ENCODE measurements around the gene KCNMA1.

Gene KCNMA1

GRCh38 chr10:76969366-76969948, 668.2 kb downstream of the KCNMA1 start:
- Histone ChIP-seq H3K36me3 (ENCODE audit: control insufficient read depth, insufficient read depth, low read length) (no peaks in the 10 kb centered on the region), H3K27me3 (replicated peaks; ENCODE audit: control insufficient read depth, insufficient read depth, low read length) (no peaks in the 10 kb centered on the region; the same call in 1 of the 2 replicates), H3K4me3 (replicated peaks; ENCODE audit: low read depth, low read length) (no peak overlapping the region)
- no peak for TF ChIP-seq CTCF (IDR thresholded peaks at IDR 0.05; ENCODE audit: insufficient read depth, low read length, poor library complexity, severe bottlenecking)
- no peak for DNase-seq (ENCODE audit: extremely low read depth, insufficient read length)

GRCh38 chr10:76968483-76968882, 669.1 kb downstream of the KCNMA1 start:
- no peak for DNase-seq (ENCODE audit: extremely low read depth, insufficient read length)
- no peak for TF ChIP-seq CTCF (IDR thresholded peaks at IDR 0.05; ENCODE audit: insufficient read depth, low read length, poor library complexity, severe bottlenecking)
- H3K4me3 ChIP-seq (replicated peaks; ENCODE audit: low read depth, low read length), result no peak overlapping the region
- H3K36me3 ChIP-seq (ENCODE audit: control insufficient read depth, insufficient read depth, low read length), result no peaks in the 10 kb centered on the region
- H3K27me3 ChIP-seq (replicated peaks; ENCODE audit: control insufficient read depth, insufficient read depth, low read length), result no peaks in the 10 kb centered on the region; the same call in 1 of the 2 replicates

GRCh38 chr10:76962851-76963250, 674.8 kb downstream of the KCNMA1 start:
- Histone ChIP-seq H3K4me3 (replicated peaks; ENCODE audit: low read depth, low read length) (no peak overlapping the region), H3K36me3 (ENCODE audit: control insufficient read depth, insufficient read depth, low read length) (no peaks in the 10 kb centered on the region), H3K27me3 (replicated peaks; ENCODE audit: control insufficient read depth, insufficient read depth, low read length) (no peaks in the 10 kb centered on the region; the same call in 1 of the 2 replicates)
- no peak for DNase-seq (ENCODE audit: extremely low read depth, insufficient read length)
- TF ChIP-seq CTCF (IDR thresholded peaks at IDR 0.05; ENCODE audit: insufficient read depth, low read length, poor library complexity, severe bottlenecking), result no peak

- Histone ChIP-seq H3K27me3 (replicated peaks; ENCODE audit: control insufficient read depth, insufficient read depth, low read length) (no peaks in the 10 kb centered on the region; the same call in 1 of the 2 replicates), H3K4me3 (replicated peaks; ENCODE audit: low read depth, low read length) (no peak overlapping the region), H3K36me3 (ENCODE audit: control insufficient read depth, insufficient read depth, low read length) (no peaks in the 10 kb centered on the region)
- DNase-seq (ENCODE audit: extremely low read depth, insufficient read length), result no peak
- no peak for TF ChIP-seq CTCF (IDR thresholded peaks at IDR 0.05; ENCODE audit: insufficient read depth, low read length, poor library complexity, severe bottlenecking)
These were observed 675.8 kb downstream of the KCNMA1 start for GRCh38 chr10:76961841-76962240.

GRCh38 chr10:76959111-76959510, 678.5 kb downstream of the KCNMA1 start:
- DNase-seq (ENCODE audit: extremely low read depth, insufficient read length), result no peak
- Histone ChIP-seq H3K4me3 (replicated peaks; ENCODE audit: low read depth, low read length) (no peak overlapping the region), H3K36me3 (ENCODE audit: control insufficient read depth, insufficient read depth, low read length) (no peaks in the 10 kb centered on the region), H3K27me3 (replicated peaks; ENCODE audit: control insufficient read depth, insufficient read depth, low read length) (no peaks in the 10 kb centered on the region)
- TF ChIP-seq CTCF (IDR thresholded peaks at IDR 0.05; ENCODE audit: insufficient read depth, low read length, poor library complexity, severe bottlenecking), result no peak

GRCh38 chr10:76954838-76955237, 682.8 kb downstream of the KCNMA1 start:
- no peaks in the 10 kb centered on the region for H3K36me3 ChIP-seq (ENCODE audit: control insufficient read depth, insufficient read depth, low read length)
- H3K4me3 ChIP-seq (replicated peaks; ENCODE audit: low read depth, low read length), result no peak overlapping the region
- no peak for DNase-seq (ENCODE audit: extremely low read depth, insufficient read length)
- H3K27me3 ChIP-seq (replicated peaks; ENCODE audit: control insufficient read depth, insufficient read depth, low read length), result no peaks in the 10 kb centered on the region
- TF ChIP-seq CTCF (IDR thresholded peaks at IDR 0.05; ENCODE audit: insufficient read depth, low read length, poor library complexity, severe bottlenecking), result no peak
